ENCODE results near the gene SPATA18. TPM values are rescaled to one million over a fixed set of nuclear protein-coding genes. Genes with fewer than 3 reads are reported as not detected.
"Not testable (repeated sequence)": the region's sequence is repeated elsewhere in the genome, so short reads cannot be mapped to it uniquely, and the experiment has no call there.

Gene SPATA18
- total RNA-seq, 1 donor from 2014 or later, result 5.4 TPM

DNA sequence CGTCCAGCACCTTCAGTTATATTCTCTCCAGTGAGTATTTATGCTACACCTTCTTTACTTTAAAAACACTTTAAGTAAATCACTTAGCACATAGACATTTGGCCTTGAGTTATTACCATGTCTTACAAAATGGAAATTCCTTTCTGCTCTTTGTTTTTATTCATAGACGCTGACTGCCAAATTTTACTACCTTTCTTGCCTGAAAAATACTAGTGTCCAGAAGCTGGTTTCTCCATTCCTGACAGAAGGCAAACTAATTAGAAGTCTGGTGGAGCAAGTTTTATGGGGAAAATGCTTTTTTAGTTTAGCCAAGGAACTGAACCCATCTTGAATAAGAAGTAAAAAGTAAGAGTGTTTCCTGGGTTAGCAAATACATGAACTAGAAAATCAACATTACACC lies 65.5 kb downstream of the SPATA18 start:
- Mint-ChIP-seq H3K4me3 (no peak overlapping the region), H3K9me3 (peaks cover 5% of the 10 kb centered on the region), H3K36me3 (ENCODE audit: low read depth) (no peaks in the 10 kb centered on the region), H3K27me3 (ENCODE audit: low read depth) (no peaks in the 10 kb centered on the region), H3K27ac (ENCODE audit: unreplicated experiment) (no peak overlapping the region), H3K4me1 (no peaks in the 10 kb centered on the region)
- TF ChIP-seq, protein P1, sequence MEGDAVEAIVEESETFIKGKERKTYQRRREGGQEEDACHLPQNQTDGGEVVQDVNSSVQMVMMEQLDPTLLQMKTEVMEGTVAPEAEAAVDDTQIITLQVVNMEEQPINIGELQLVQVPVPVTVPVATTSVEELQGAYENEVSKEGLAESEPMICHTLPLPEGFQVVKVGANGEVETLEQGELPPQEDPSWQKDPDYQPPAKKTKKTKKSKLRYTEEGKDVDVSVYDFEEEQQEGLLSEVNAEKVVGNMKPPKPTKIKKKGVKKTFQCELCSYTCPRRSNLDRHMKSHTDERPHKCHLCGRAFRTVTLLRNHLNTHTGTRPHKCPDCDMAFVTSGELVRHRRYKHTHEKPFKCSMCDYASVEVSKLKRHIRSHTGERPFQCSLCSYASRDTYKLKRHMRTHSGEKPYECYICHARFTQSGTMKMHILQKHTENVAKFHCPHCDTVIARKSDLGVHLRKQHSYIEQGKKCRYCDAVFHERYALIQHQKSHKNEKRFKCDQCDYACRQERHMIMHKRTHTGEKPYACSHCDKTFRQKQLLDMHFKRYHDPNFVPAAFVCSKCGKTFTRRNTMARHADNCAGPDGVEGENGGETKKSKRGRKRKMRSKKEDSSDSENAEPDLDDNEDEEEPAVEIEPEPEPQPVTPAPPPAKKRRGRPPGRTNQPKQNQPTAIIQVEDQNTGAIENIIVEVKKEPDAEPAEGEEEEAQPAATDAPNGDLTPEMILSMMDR (conservative IDR thresholded peaks at IDR 0.05), result no peak
- no peak for DNase-seq (ENCODE audit: low read depth, low spot score)

DNA sequence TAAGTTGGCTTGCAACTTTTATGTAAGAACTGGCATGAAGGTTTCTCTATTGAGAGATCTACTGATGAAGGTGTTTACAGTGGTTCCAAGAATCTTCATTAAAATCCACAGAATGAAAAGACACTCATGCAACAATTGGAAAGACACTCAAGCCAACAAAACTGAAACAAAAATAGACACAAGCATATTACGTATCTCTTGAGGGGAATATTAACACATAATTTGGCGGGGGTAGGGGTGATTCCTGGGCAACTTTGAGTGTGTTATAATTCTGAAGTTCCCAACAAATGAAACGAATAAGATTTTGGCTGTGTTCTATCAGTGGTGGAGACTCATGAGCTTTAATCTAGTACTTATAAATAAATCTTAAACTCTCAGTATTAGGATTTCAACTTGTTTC lies 75.1 kb downstream of the SPATA18 start:
- Mint-ChIP-seq H3K27ac (ENCODE audit: unreplicated experiment) (no peak overlapping the region), H3K27me3 (ENCODE audit: low read depth) (no peaks in the 10 kb centered on the region), H3K4me3 (no peak overlapping the region), H3K9me3 (peaks cover 4% of the 10 kb centered on the region), H3K4me1 (no peaks in the 10 kb centered on the region), H3K36me3 (ENCODE audit: low read depth) (no peaks in the 10 kb centered on the region)
- TF ChIP-seq, protein P1 (conservative IDR thresholded peaks at IDR 0.05), result no peak
- DNase-seq (ENCODE audit: low read depth, low spot score), result no peak

DNA sequence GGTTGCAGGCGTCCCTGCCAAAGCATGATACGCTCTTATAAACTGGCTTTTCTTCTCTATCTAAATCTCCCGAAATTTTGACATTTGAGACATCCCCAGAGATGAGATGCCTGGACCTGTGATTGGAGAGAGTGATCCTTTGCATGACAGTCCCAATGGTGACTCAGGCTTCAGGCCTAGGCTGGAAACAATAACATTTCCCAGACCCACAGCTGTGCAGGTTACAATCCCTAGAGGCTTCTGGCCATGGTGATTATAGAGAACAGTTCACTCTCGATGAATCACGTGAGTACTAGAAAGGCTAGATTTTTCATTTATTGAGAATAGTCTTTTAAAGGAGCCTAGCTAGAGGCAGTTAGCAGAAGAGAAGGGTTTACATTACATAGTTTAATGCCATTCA lies 75.9 kb downstream of the SPATA18 start:
- no peaks in the 10 kb centered on the region for H3K27me3 Mint-ChIP-seq (ENCODE audit: low read depth)
- DNase-seq (ENCODE audit: low read depth, low spot score), result no peak
- no peaks in the 10 kb centered on the region for H3K36me3 Mint-ChIP-seq (ENCODE audit: low read depth)
- H3K4me1 Mint-ChIP-seq, result no peaks in the 10 kb centered on the region
- no peak overlapping the region for H3K27ac Mint-ChIP-seq (ENCODE audit: unreplicated experiment)
- TF ChIP-seq, protein P1 (conservative IDR thresholded peaks at IDR 0.05), result no peak
- peaks cover 2% of the 10 kb centered on the region for H3K9me3 Mint-ChIP-seq
- no peak overlapping the region for H3K4me3 Mint-ChIP-seq

DNA sequence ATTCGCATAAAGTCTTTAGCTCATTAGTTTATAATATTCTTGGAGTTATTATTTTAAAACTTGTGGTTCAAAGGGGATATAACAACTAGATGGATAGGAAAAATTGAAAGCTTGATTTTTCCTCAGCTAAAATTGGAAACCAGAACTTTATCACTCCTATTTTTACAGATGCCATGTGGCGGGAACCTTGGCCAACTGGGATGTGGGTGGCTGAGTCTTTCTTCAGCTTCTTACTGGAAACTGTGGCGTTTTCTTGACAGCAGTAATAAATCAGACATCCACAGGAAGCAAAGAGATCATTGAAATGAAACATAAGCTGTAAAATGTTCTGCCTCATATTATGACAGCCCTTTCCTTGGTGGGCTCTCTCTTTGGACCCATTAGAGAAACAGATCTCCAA lies 84.1 kb downstream of the SPATA18 start:
- H3K4me3 Mint-ChIP-seq, result no peak overlapping the region
- H3K36me3 Mint-ChIP-seq (ENCODE audit: low read depth), result no peaks in the 10 kb centered on the region
- no peak for DNase-seq (ENCODE audit: low read depth, low spot score)
- H3K27me3 Mint-ChIP-seq (ENCODE audit: low read depth), result no peaks in the 10 kb centered on the region
- no peaks in the 10 kb centered on the region for H3K9me3 Mint-ChIP-seq
- H3K27ac Mint-ChIP-seq (ENCODE audit: unreplicated experiment), result no peak overlapping the region
- no peaks in the 10 kb centered on the region for H3K4me1 Mint-ChIP-seq
- TF ChIP-seq, protein P1 (conservative IDR thresholded peaks at IDR 0.05), result no peak

DNA sequence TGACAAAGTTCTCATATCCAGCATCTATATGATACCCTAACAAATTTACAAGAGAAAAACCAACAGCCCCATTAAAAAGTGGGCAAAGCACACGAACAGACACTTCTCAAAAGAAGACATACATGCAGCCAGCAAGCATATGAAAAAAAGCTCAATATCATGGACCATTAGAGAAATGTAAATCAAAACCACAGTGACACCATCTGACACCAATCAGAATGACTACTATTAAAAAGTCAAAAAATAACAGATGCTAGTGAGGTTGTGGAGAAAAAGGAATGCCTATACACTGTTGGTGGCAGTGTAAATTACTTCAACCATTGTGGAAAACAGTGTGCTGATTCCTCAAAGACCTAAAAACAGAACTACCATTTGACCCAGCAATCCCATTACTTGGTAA lies 86.0 kb downstream of the SPATA18 start:
- DNase-seq (ENCODE audit: low read depth, low spot score); H3K4me1 Mint-ChIP-seq; H3K9me3 Mint-ChIP-seq: not testable (repeated sequence)

DNA sequence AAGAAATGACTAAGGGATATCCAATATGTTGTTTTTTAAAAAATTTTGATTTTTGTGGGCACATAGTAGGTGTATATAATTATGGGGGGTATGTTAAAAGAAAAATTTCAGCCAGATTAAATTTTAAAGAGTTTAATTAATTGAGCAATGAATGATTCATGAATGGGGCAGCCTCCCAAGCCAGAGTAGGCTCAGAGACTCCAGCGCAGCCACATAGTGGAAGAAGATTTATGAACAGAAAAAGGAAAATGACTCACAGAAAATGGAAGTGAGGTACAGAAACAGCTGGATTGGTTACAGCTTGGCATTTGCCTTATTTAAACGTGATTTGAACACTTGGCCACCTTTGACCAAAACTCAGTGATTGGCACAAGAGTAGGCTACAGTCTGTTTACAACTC lies 91.7 kb downstream of the SPATA18 start:
- Mint-ChIP-seq H3K4me3 (no peak overlapping the region), H3K27ac (ENCODE audit: unreplicated experiment) (no peak overlapping the region), H3K27me3 (ENCODE audit: low read depth) (no peaks in the 10 kb centered on the region), H3K9me3 (no peaks in the 10 kb centered on the region), H3K4me1 (no peaks in the 10 kb centered on the region), H3K36me3 (ENCODE audit: low read depth) (no peaks in the 10 kb centered on the region)
- DNase-seq (ENCODE audit: low read depth, low spot score), result no peak
- TF ChIP-seq, protein P1 (conservative IDR thresholded peaks at IDR 0.05), result no peak

More for the DNA sequence above, 86.0 kb downstream of the SPATA18 start:
- not testable (repeated sequence) for H3K27me3 Mint-ChIP-seq (ENCODE audit: low read depth); H3K4me3 Mint-ChIP-seq; H3K27ac Mint-ChIP-seq (ENCODE audit: unreplicated experiment); H3K36me3 Mint-ChIP-seq (ENCODE audit: low read depth)
